SKM-1 (cell line): ENCODE results near the gene PGGHG.
"Not testable (repeated sequence)": the region's sequence is repeated elsewhere in the genome, so short reads cannot be mapped to it uniquely, and the experiment has no call there.

Experiments
- DNase-seq: peaks from one replicate; lab custom pipeline; 2025; ENCODE audit not compliant: unreplicated experiment; lab: John Stamatoyannopoulos, UW

The PGGHG gene

GRCh38 chr11:329886-330253, 40.9 kb downstream of the PGGHG start:
- DNase-seq, result no peak

- DNase-seq, result no peak
Measured at GRCh38 chr11:330307-330693, 41.4 kb downstream of the PGGHG start.

GRCh38 chr11:330694-331357, 41.9 kb downstream of the PGGHG start:
- no peak for DNase-seq

GRCh38 chr11:331358-332060, 42.6 kb downstream of the PGGHG start:
- DNase-seq, result no peak

- no peak for DNase-seq
Measured at GRCh38 chr11:332651-333480, 43.9 kb downstream of the PGGHG start.

- not testable (repeated sequence) for DNase-seq
Measured at GRCh38 chr11:333616-334263, 44.8 kb downstream of the PGGHG start.

GRCh38 chr11:334264-334994, 45.5 kb downstream of the PGGHG start:
- no peak for DNase-seq

- no peak for DNase-seq
Measured at GRCh38 chr11:335779-336658, 47.1 kb downstream of the PGGHG start.

- DNase-seq, result no peak
Measured at GRCh38 chr11:336659-337198, 47.8 kb downstream of the PGGHG start.

GRCh38 chr11:337711-338110, 48.8 kb downstream of the PGGHG start:
- DNase-seq, result no peak

- DNase-seq, result no peak
Measured at GRCh38 chr11:339963-340362, 51.0 kb downstream of the PGGHG start.

GRCh38 chr11:340539-341512, 51.9 kb downstream of the PGGHG start:
- DNase-seq, result no peak

GRCh38 chr11:342328-342727, 53.4 kb downstream of the PGGHG start:
- no peak for DNase-seq

GRCh38 chr11:344836-345578, 56.1 kb downstream of the PGGHG start:
- DNase-seq, result no peak
